Loucy (cell line): ENCODE data around the gene COL13A1.

ENCODE experiments used
- CTCF ChIP-seq: fragments of 200-600 bp; sonication (generic); conservative IDR thresholded peaks from 2 replicates; pipeline ENCODE4 v1.5.1; 2014; ENCODE audit warnings: mild to moderate bottlenecking, antibody characterized with exemption, low read length
- EZH2phosphoT487 ChIP-seq: fragments of 200-600 bp; IDR thresholded peaks from 2 replicates; pipeline ENCODE4 v1.6.1; 2018; ENCODE audit warnings: antibody characterized with exemption, mild to moderate bottlenecking, moderate library complexity, borderline replicate concordance

DNA sequence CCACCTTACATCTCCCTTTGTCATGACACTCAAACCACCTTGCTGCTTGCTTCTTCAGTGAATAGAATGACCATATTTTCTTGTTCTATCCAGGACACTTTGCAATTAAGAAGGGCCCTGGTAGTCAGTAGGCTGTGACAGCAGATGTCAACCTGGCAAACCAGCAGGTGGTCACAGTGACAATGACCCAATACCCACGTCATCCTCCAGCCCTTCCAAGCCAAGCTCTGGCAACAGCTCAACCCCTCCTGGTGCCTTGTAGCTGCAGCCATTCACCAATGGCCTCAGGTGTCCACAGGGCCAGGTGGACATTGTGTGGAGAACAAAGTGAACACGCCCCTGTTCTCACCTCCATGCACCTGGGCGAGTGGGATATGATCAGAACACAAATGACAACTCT is 163.4 kb downstream of the COL13A1 start:
- TF ChIP-seq CTCF (no peak), EZH2phosphoT487 (no peak)
